Activated CD4-positive, CD25-positive, alpha-beta regulatory T cell treated with anti-CD3 and anti-CD28 coated beads, Interleukin-2, amount 50 U/mL, for 24 hours (primary cell): ENCODE measurements around the gene ZNF786.

Experiments
- ATAC-seq, 2 donors: fragments of 150-1000 bp; cut with Tn5 transposase; one replicate each; pipeline ENCODE4 v1.10.0; 2021; ENCODE audit warnings: mild to moderate bottlenecking in 1 of 2, moderate library complexity in 1 of 2

ZNF786 gene

DNA sequence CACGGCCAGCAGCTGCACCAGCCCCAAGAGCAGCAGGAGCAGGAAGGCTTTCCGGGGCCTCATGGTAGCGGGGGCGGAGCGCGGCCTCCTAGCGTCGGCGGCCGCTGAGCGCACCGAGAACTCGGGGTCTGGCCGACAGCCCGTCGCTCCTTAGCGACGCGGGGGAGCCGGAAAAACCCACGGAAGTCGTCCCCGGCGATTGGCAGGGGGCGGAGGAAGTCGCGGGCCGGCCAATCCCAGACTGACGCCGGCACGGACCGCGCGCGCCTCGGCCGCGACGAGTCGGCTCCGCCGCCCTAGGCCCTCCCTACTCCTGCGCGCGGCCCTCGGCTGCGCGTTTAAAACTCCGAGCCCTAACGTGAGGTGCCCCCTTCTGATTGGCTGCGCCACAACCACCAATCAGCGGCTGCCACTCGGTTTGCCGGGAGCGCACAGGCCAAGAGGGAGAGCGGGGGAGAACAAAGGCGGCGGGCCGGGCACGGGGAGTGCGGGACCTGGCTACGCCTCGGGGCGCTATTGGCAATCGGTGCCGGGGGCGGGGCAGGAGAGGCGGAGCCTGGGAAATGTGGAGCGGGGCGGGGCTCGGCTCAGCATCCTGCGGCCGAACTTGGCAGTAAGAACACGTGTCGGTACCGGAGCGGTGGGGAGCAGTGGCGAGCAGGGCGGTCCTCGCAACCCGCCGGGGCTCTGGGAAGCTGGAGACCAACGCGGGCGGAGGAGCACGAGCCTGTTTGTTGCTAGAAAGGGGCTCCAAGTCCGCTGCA is 62.0 kb downstream of the ZNF786 start, which contains the start of gene PDIA4:
PDIA4 (minus strand) TSS at position 160 of the 764 bp plus-strand sequence; CDS start at position 63, 97 bp downstream.
- ATAC-seq, result peak; percentile 92 to 94

- ATAC-seq, result no peak
These were observed 62.7 kb downstream of the ZNF786 start for GRCh38 chr7:149027611-149028345.

- no peak for ATAC-seq
These were observed 63.5 kb downstream of the ZNF786 start for GRCh38 chr7:149027055-149027454.

GRCh38 chr7:149023662-149024061 is 66.9 kb downstream of the ZNF786 start:
- no peak for ATAC-seq

GRCh38 chr7:149022756-149023360 is 67.7 kb downstream of the ZNF786 start:
- ATAC-seq, result no peak

GRCh38 chr7:149021725-149022062 is 68.8 kb downstream of the ZNF786 start:
- no peak for ATAC-seq

- no peak for ATAC-seq
These were observed 70.0 kb downstream of the ZNF786 start for GRCh38 chr7:149020483-149020882.
